Measurements from ENCODE around the gene STN1.

STN1 gene

GRCh38 chr10:103881416-103882284 lies 36.3 kb downstream of the STN1 start:
- Histone ChIP-seq H3K27me3 (ENCODE audit: control insufficient read depth in 1 of 2, insufficient read depth in 2 of 2, low read length in 2 of 2) (no peaks in the 10 kb centered on the region), H3K27ac (ENCODE audit: low read length) (no peak overlapping the region), H3K36me3 (ENCODE audit: control insufficient read depth in 2 of 2, insufficient read depth in 2 of 2, low read length in 2 of 2) (peaks cover 14 to 45% of the 10 kb centered on the region in 2 donors), H3K4me1 (ENCODE audit: control insufficient read depth, insufficient read depth, low read length) (peaks cover 7% of the 10 kb centered on the region), H3K4me3 (ENCODE audit: low read length in 2 of 2) (no peak overlapping the region), H3K9ac (ENCODE audit: low read length in 2 of 2) (peak overlapping the region in 1 of 2 donors; percentile 5), H3K9me3 (ENCODE audit: control insufficient read depth in 2 of 2, low read length in 2 of 2) (no peaks in the 10 kb centered on the region)

DNA sequence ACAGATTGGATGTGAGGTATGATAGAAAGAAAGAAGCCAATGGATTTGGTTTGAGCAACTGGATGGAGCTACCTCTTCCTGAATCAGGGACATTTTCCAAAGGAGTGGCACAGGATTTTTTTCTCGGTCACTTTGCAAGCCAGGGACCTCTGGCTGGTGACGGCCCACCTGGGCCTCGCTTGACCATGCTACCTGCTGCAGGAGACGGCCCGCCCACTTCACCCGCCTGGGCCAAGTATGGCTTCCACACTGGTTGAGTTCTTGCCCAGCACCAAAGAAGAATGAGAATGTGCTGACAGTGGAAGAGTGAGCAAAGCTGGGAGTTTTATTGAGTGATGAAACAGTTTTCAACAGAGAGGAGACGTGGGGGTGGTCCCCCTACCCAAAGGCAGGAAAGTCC lies 38.2 kb downstream of the STN1 start:
- no peak overlapping the region for H3K4me3 ChIP-seq (ENCODE audit: low read length in 2 of 2)
- H3K9ac ChIP-seq (ENCODE audit: low read length in 2 of 2) = no peak overlapping the region
- H3K4me1 ChIP-seq (ENCODE audit: control insufficient read depth, insufficient read depth, low read length) = peaks cover 7% of the 10 kb centered on the region
- H3K9me3 ChIP-seq (ENCODE audit: control insufficient read depth in 2 of 2, low read length in 2 of 2) = no peaks in the 10 kb centered on the region
- peaks cover 14 to 43% of the 10 kb centered on the region in 2 donors for H3K36me3 ChIP-seq (ENCODE audit: control insufficient read depth in 2 of 2, insufficient read depth in 2 of 2, low read length in 2 of 2)
- H3K27ac ChIP-seq (ENCODE audit: low read length) = no peak overlapping the region
- no peaks in the 10 kb centered on the region for H3K27me3 ChIP-seq (ENCODE audit: control insufficient read depth in 1 of 2, insufficient read depth in 2 of 2, low read length in 2 of 2)

GRCh38 chr10:103879409-103879808 lies 38.6 kb downstream of the STN1 start:
- Histone ChIP-seq H3K4me3 (ENCODE audit: low read length in 2 of 2) (no peak overlapping the region), H3K9ac (ENCODE audit: low read length in 2 of 2) (no peak overlapping the region), H3K27me3 (ENCODE audit: control insufficient read depth in 1 of 2, insufficient read depth in 2 of 2, low read length in 2 of 2) (no peaks in the 10 kb centered on the region), H3K9me3 (ENCODE audit: control insufficient read depth in 2 of 2, low read length in 2 of 2) (no peaks in the 10 kb centered on the region), H3K4me1 (ENCODE audit: control insufficient read depth, insufficient read depth, low read length) (peaks cover 7% of the 10 kb centered on the region), H3K36me3 (ENCODE audit: control insufficient read depth in 2 of 2, insufficient read depth in 2 of 2, low read length in 2 of 2) (peaks cover 14 to 43% of the 10 kb centered on the region in 2 donors), H3K27ac (ENCODE audit: low read length) (no peak overlapping the region)

DNA sequence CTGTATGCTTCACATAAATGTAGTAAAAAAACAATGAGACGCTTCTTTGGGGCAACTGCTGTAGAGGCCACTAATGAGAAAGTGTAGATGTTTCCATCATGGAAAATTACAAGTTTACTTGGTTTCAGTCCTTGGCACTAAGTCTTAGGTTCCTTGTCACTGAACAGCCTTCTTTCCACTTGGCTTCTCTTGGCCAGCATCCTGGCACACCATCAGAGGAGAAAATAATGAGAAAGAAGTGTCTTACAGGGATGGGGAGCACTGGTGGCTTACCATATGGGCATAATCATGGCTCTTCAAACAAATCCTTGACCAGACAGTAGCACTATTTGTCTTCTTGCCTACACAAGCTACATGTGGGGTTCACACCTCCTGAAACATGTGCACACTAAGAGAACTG lies 40.1 kb downstream of the STN1 start:
- Histone ChIP-seq H3K4me1 (ENCODE audit: control insufficient read depth, insufficient read depth, low read length) (peaks cover 7% of the 10 kb centered on the region), H3K4me3 (ENCODE audit: low read length in 2 of 2) (no peak overlapping the region), H3K9ac (ENCODE audit: low read length in 2 of 2) (no peak overlapping the region), H3K27me3 (ENCODE audit: control insufficient read depth in 1 of 2, insufficient read depth in 2 of 2, low read length in 2 of 2) (no peaks in the 10 kb centered on the region), H3K36me3 (ENCODE audit: control insufficient read depth in 2 of 2, insufficient read depth in 2 of 2, low read length in 2 of 2) (peaks cover 14 to 40% of the 10 kb centered on the region in 2 donors), H3K27ac (ENCODE audit: low read length) (no peak overlapping the region), H3K9me3 (ENCODE audit: control insufficient read depth in 2 of 2, low read length in 2 of 2) (no peaks in the 10 kb centered on the region)

GRCh38 chr10:103876155-103876554 lies 41.8 kb downstream of the STN1 start:
- H3K9ac ChIP-seq (ENCODE audit: low read length in 2 of 2) = no peak overlapping the region
- H3K4me1 ChIP-seq (ENCODE audit: control insufficient read depth, insufficient read depth, low read length) = no peaks in the 10 kb centered on the region
- no peak overlapping the region for H3K4me3 ChIP-seq (ENCODE audit: low read length in 2 of 2)
- H3K27ac ChIP-seq (ENCODE audit: low read length) = no peak overlapping the region
- H3K9me3 ChIP-seq (ENCODE audit: control insufficient read depth in 2 of 2, low read length in 2 of 2) = no peaks in the 10 kb centered on the region
- H3K36me3 ChIP-seq (ENCODE audit: control insufficient read depth in 2 of 2, insufficient read depth in 2 of 2, low read length in 2 of 2) = peaks cover 14 to 31% of the 10 kb centered on the region in 2 donors
- no peaks in the 10 kb centered on the region for H3K27me3 ChIP-seq (ENCODE audit: control insufficient read depth in 1 of 2, insufficient read depth in 2 of 2, low read length in 2 of 2)

DNA sequence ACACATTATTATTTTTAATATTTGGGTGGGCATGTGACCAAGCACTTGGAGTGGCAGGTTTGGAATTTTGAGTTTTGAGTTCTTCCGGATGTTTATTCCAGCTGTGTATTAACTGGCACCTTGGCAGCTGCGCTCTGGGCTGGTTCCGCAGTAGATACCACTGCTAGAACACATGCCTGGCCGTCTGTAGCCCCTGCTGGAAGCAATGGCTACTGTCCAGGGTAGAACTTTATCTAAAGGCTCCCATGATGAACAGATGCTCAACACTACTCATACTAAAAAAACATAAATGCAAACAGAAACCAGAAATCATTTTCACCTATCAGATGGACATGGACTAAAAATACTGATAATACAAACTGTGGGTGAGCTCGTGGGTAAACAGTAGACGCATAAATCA lies 43.3 kb downstream of the STN1 start:
- no peaks in the 10 kb centered on the region for H3K27me3 ChIP-seq (ENCODE audit: control insufficient read depth in 1 of 2, insufficient read depth in 2 of 2, low read length in 2 of 2)
- H3K4me3 ChIP-seq (ENCODE audit: low read length in 2 of 2) = no peak overlapping the region
- no peak overlapping the region for H3K9ac ChIP-seq (ENCODE audit: low read length in 2 of 2)
- H3K4me1 ChIP-seq (ENCODE audit: control insufficient read depth, insufficient read depth, low read length) = no peaks in the 10 kb centered on the region
- no peaks in the 10 kb centered on the region for H3K9me3 ChIP-seq (ENCODE audit: control insufficient read depth in 2 of 2, low read length in 2 of 2)
- peaks cover 14 to 23% of the 10 kb centered on the region in 2 donors for H3K36me3 ChIP-seq (ENCODE audit: control insufficient read depth in 2 of 2, insufficient read depth in 2 of 2, low read length in 2 of 2)
- no peak overlapping the region for H3K27ac ChIP-seq (ENCODE audit: low read length)

DNA sequence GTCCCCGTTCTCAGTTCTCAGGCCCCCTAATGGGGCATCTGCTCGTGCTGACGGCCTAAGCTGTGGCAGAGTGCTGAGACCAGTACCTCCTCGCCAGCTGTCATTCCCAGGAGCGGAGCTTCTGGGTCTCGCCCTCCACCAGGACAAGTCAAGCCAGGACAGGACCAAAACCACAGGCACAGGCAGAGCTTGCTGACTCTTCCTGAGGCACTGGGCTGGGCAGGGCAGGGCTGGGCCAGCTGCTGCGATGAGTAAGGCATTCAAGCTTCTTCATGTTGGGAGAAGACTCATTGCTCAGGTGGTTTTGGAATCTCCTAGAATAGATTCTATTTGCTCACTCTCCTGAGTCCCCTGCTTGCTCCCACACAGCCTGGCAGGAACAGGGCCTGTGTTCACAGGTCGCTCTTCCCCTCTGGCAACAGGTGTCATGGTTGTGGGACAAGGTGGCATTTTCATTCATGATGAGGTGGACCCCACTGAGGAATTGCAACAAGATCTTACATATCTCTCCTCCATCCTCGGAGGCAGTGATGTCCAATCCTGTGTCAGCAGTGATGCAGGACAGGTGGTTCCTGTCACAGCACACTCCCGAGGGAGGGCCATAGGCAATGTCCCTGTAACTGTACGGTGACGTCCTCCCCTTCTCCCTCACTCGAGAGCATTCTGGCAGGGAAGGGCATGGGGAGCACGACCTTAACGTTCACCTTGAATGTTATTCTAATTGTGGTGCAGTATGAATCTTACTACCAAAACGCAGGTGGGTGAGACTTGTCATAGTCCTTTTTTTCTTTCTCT lies 45.6 kb downstream of the STN1 start:
- H3K27ac ChIP-seq (ENCODE audit: low read length) = no peak overlapping the region
- no peak overlapping the region for H3K4me3 ChIP-seq (ENCODE audit: low read length in 2 of 2)
- H3K9me3 ChIP-seq (ENCODE audit: control insufficient read depth in 2 of 2, low read length in 2 of 2) = no peaks in the 10 kb centered on the region
- H3K4me1 ChIP-seq (ENCODE audit: control insufficient read depth, insufficient read depth, low read length) = no peaks in the 10 kb centered on the region
- H3K27me3 ChIP-seq (ENCODE audit: control insufficient read depth in 1 of 2, insufficient read depth in 2 of 2, low read length in 2 of 2) = no peaks in the 10 kb centered on the region
- H3K9ac ChIP-seq (ENCODE audit: low read length in 2 of 2) = no peak overlapping the region
- peaks cover 0 to 6% of the 10 kb centered on the region in 2 donors for H3K36me3 ChIP-seq (ENCODE audit: control insufficient read depth in 2 of 2, insufficient read depth in 2 of 2, low read length in 2 of 2)

- H3K4me3 ChIP-seq (ENCODE audit: low read length in 2 of 2) = no peak overlapping the region
- H3K4me1 ChIP-seq (ENCODE audit: control insufficient read depth, insufficient read depth, low read length) = no peaks in the 10 kb centered on the region
- H3K27me3 ChIP-seq (ENCODE audit: control insufficient read depth in 1 of 2, insufficient read depth in 2 of 2, low read length in 2 of 2) = no peaks in the 10 kb centered on the region
- no peak overlapping the region for H3K9ac ChIP-seq (ENCODE audit: low read length in 2 of 2)
- no peaks in the 10 kb centered on the region for H3K9me3 ChIP-seq (ENCODE audit: control insufficient read depth in 2 of 2, low read length in 2 of 2)
- no peak overlapping the region for H3K27ac ChIP-seq (ENCODE audit: low read length)
- peaks cover 0 to 6% of the 10 kb centered on the region in 2 donors for H3K36me3 ChIP-seq (ENCODE audit: control insufficient read depth in 2 of 2, insufficient read depth in 2 of 2, low read length in 2 of 2)
Observed at GRCh38 chr10:103871006-103871405, 47.0 kb downstream of the STN1 start.

DNA sequence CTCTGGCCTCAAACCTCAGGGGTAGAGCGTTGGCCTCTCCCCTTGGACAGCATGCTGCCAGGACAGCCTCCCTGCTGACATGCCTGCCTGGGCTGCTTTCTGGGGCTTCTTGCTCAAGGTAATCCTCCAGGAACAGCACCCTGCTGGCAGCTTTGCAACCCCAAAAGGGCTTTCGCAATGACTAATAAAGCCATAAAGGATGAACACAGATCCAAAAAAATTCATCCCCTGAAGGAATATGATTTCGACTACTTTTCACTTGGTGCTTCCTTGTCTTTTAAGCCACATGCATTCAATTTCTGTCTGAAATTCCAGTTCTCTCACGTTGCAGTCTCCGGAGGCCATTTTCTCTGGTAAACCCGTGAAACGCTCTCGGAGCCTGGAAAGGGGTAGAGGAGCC lies 47.5 kb downstream of the STN1 start:
- Histone ChIP-seq H3K4me1 (ENCODE audit: control insufficient read depth, insufficient read depth, low read length) (no peaks in the 10 kb centered on the region), H3K4me3 (ENCODE audit: low read length in 2 of 2) (no peak overlapping the region), H3K36me3 (ENCODE audit: control insufficient read depth in 2 of 2, insufficient read depth in 2 of 2, low read length in 2 of 2) (peaks cover 0 to 6% of the 10 kb centered on the region in 2 donors), H3K9ac (ENCODE audit: low read length in 2 of 2) (no peak overlapping the region), H3K9me3 (ENCODE audit: control insufficient read depth in 2 of 2, low read length in 2 of 2) (no peaks in the 10 kb centered on the region), H3K27me3 (ENCODE audit: control insufficient read depth in 1 of 2, insufficient read depth in 2 of 2, low read length in 2 of 2) (no peaks in the 10 kb centered on the region), H3K27ac (ENCODE audit: low read length) (no peak overlapping the region)

DNA sequence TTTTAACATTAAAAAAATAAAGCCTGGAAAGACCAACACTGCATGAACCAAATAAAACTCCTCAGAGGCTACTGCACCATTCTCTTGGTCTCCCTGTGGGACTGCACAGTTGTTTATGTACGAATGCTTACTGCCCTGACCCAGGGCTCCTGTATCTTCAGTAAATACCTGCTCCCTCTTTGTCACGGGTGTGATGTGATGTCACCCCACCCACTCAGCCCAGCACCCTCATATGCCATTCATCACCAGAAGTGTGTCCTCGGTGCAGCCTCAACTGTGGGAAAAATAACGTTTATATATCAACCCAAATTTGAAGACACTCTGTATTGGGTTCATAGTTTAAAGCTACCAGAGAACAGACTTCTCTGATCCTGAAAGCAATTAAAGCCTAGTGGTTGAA lies 48.6 kb downstream of the STN1 start:
- Histone ChIP-seq H3K27me3 (ENCODE audit: control insufficient read depth in 1 of 2, insufficient read depth in 2 of 2, low read length in 2 of 2) (no peaks in the 10 kb centered on the region), H3K9me3 (ENCODE audit: control insufficient read depth in 2 of 2, low read length in 2 of 2) (peaks cover 0 to 8% of the 10 kb centered on the region in 2 donors), H3K4me3 (ENCODE audit: low read length in 2 of 2) (no peak overlapping the region), H3K36me3 (ENCODE audit: control insufficient read depth in 2 of 2, insufficient read depth in 2 of 2, low read length in 2 of 2) (peaks cover 0 to 6% of the 10 kb centered on the region in 2 donors), H3K4me1 (ENCODE audit: control insufficient read depth, insufficient read depth, low read length) (no peaks in the 10 kb centered on the region), H3K9ac (ENCODE audit: low read length in 2 of 2) (no peak overlapping the region), H3K27ac (ENCODE audit: low read length) (no peak overlapping the region)
